ENCODE data around the gene CERS3.

The CERS3 gene

GRCh38 chr15:100516643-100517512 is 11.9 kb downstream of the CERS3 start:
- no peaks in the 10 kb centered on the region for H3K36me3 ChIP-seq (ENCODE audit: control insufficient read depth in 5 of 5, insufficient read depth in 5 of 5, low read length in 5 of 5)
- H3K27ac ChIP-seq (ENCODE audit: low read depth, low read length) = no peak overlapping the region
- H3K9me3 ChIP-seq (ENCODE audit: control insufficient read depth in 5 of 5, low read length in 5 of 5) = no peaks in the 10 kb centered on the region
- no peak overlapping the region for H3K4me3 ChIP-seq (ENCODE audit: low read depth in 1 of 5, low read length in 5 of 5)
- H3K4me1 ChIP-seq (ENCODE audit: control insufficient read depth in 5 of 5, insufficient read depth in 5 of 5, low read length in 5 of 5) = peaks cover 0 to 12% (median 0%) of the 10 kb centered on the region in 5 donors
- H3K27me3 ChIP-seq (ENCODE audit: control insufficient read depth in 5 of 5, insufficient read depth in 4 of 5, low read length in 5 of 5) = peaks cover 0 to 9% (median 0%) of the 10 kb centered on the region in 5 donors
- no peak overlapping the region for H3K9ac ChIP-seq (ENCODE audit: low read length in 5 of 5)

- Histone ChIP-seq H3K9me3 (ENCODE audit: control insufficient read depth in 5 of 5, low read length in 5 of 5) (no peaks in the 10 kb centered on the region), H3K4me3 (ENCODE audit: low read depth in 1 of 5, low read length in 5 of 5) (no peak overlapping the region), H3K36me3 (ENCODE audit: control insufficient read depth in 5 of 5, insufficient read depth in 5 of 5, low read length in 5 of 5) (no peaks in the 10 kb centered on the region), H3K9ac (ENCODE audit: low read length in 5 of 5) (no peak overlapping the region), H3K27ac (ENCODE audit: low read depth, low read length) (no peak overlapping the region), H3K27me3 (ENCODE audit: control insufficient read depth in 5 of 5, insufficient read depth in 4 of 5, low read length in 5 of 5) (peaks cover 0 to 9% (median 0%) of the 10 kb centered on the region in 5 donors), H3K4me1 (ENCODE audit: control insufficient read depth in 5 of 5, insufficient read depth in 5 of 5, low read length in 5 of 5) (peaks cover 0 to 9% (median 0%) of the 10 kb centered on the region in 5 donors)
Measured at GRCh38 chr15:100515758-100516157, 13.0 kb downstream of the CERS3 start.

DNA sequence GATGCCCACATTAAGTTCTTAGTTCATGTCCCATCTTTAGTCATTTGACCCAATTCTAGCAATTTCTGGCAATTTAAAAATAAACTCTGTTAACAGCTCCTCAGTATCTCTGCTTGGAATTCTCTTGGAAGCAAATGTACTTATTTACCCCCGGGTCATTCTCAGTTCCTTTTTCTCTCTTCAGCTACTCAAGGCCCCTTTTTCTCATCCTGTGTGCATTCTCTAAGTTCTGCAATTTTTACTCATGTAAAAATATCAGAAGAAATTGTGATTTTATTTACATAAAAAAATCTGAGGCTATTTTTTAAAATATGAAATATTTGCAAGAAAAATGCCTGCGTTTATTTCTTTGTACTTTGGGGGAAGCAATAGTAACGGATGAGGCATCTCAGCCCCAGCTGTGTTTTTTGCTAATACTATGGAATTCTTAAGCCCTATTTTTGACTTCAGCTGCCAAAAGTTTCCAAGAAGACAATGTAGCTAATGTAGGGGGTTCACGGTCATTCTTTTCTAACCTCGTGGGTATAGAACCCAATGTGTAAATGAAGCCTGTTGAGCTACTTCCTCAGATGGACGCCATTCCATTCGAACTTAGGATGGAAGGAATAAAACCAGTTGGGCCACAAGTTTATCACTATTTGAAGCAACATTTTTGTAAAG is 20.0 kb downstream of the CERS3 start:
- H3K27me3 ChIP-seq (ENCODE audit: control insufficient read depth in 5 of 5, insufficient read depth in 4 of 5, low read length in 5 of 5) = peaks cover 0 to 8% (median 0%) of the 10 kb centered on the region in 5 donors
- H3K4me3 ChIP-seq (ENCODE audit: low read depth in 1 of 5, low read length in 5 of 5) = no peak overlapping the region
- peaks cover 0 to under 1% (median 0%) of the 10 kb centered on the region in 5 donors for H3K4me1 ChIP-seq (ENCODE audit: control insufficient read depth in 5 of 5, insufficient read depth in 5 of 5, low read length in 5 of 5)
- no peaks in the 10 kb centered on the region for H3K36me3 ChIP-seq (ENCODE audit: control insufficient read depth in 5 of 5, insufficient read depth in 5 of 5, low read length in 5 of 5)
- no peak overlapping the region for H3K9ac ChIP-seq (ENCODE audit: low read length in 5 of 5)
- H3K9me3 ChIP-seq (ENCODE audit: control insufficient read depth in 5 of 5, low read length in 5 of 5) = peaks cover 0 to 3% (median 0%) of the 10 kb centered on the region in 5 donors
- no peak overlapping the region for H3K27ac ChIP-seq (ENCODE audit: low read depth, low read length)

DNA sequence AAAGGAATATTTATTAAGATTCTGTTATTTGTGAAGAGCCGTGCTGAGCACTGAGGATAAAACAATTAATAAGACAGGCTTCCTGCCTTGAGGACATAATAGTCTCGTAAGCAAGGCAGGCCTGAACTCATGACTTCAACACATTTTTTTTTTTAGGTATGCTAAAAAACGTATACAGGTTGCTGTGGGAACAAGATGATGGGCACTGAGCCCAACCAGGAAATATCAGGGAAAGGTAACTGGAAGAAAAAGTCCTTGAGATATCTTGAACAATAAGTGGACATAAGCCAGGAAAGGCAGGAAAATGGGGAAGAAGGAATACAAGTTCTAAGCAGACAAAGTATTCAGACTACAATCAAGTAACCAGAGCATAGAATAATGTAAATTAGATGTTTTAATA is 26.1 kb downstream of the CERS3 start:
- Histone ChIP-seq H3K27me3 (ENCODE audit: control insufficient read depth in 5 of 5, insufficient read depth in 4 of 5, low read length in 5 of 5) (no peaks in the 10 kb centered on the region), H3K9ac (ENCODE audit: low read length in 5 of 5) (no peak overlapping the region), H3K9me3 (ENCODE audit: control insufficient read depth in 5 of 5, low read length in 5 of 5) (peaks cover 0 to 2% (median 0%) of the 10 kb centered on the region in 5 donors), H3K4me3 (ENCODE audit: low read depth in 1 of 5, low read length in 5 of 5) (no peak overlapping the region), H3K27ac (ENCODE audit: low read depth, low read length) (no peak overlapping the region), H3K4me1 (ENCODE audit: control insufficient read depth in 5 of 5, insufficient read depth in 5 of 5, low read length in 5 of 5) (peaks cover 0 to 8% (median 0%) of the 10 kb centered on the region in 5 donors), H3K36me3 (ENCODE audit: control insufficient read depth in 5 of 5, insufficient read depth in 5 of 5, low read length in 5 of 5) (no peaks in the 10 kb centered on the region)

DNA sequence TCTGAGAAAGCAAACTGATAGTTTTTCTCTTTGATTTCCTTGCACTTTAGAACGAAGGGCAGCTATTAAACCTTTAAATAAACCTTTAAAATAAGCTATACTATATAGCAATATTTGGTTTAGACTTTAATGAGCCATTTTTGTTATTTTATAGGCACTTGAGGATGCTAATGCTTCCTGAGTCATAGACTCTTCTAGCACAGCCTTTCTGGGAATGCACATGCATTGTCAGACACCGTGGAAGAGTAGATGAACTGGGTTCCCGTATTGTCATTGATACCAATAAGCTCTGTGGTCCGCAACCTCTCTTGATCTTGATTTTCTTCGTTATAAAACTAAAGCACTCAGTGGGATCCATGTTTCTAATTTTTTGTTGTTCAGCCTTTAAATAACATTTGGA is 27.6 kb downstream of the CERS3 start:
- Histone ChIP-seq H3K4me3 (ENCODE audit: low read depth in 1 of 5, low read length in 5 of 5) (no peak overlapping the region), H3K9me3 (ENCODE audit: control insufficient read depth in 5 of 5, low read length in 5 of 5) (no peaks in the 10 kb centered on the region), H3K27ac (ENCODE audit: low read depth, low read length) (no peak overlapping the region), H3K4me1 (ENCODE audit: control insufficient read depth in 5 of 5, insufficient read depth in 5 of 5, low read length in 5 of 5) (peaks cover 0 to 8% (median 0%) of the 10 kb centered on the region in 5 donors), H3K27me3 (ENCODE audit: control insufficient read depth in 5 of 5, insufficient read depth in 4 of 5, low read length in 5 of 5) (no peaks in the 10 kb centered on the region), H3K9ac (ENCODE audit: low read length in 5 of 5) (no peak overlapping the region), H3K36me3 (ENCODE audit: control insufficient read depth in 5 of 5, insufficient read depth in 5 of 5, low read length in 5 of 5) (no peaks in the 10 kb centered on the region)

DNA sequence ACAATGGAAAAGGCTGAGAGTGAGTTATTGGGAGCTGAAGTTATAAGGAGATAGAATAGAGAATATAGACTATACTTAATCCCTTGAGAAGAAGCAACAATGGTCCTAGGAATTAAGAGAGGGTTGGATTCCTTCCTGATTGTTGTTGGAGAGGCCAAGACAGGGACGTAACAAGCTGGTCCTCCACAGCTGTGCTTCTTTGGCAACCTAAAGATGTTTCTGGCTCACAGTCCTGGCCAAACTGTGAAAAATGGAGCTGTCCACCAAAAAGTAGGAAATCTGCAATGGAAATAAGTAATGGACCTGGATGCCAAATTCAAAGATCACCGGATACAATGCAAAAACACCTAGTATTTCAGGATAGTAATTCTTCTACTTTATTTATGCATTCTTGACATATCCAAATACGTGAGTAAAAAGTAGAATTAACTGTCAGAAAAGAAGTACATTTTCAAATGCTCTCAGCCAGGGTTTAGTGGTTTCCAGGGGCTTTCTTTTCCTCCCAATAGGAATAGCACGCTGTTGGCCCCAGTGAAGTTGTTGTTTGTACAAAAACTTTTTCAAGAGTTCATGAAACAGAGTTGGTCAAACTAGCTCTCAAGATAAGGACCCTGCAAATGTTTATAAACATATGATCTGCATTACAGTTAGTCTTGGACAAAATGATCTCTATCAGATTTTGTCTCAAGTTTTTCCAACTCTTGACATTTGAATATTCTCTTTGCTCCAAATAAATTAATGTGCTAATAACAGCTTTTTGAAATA is 28.3 kb downstream of the CERS3 start:
- H3K36me3 ChIP-seq (ENCODE audit: control insufficient read depth in 5 of 5, insufficient read depth in 5 of 5, low read length in 5 of 5) = no peaks in the 10 kb centered on the region
- peaks cover 0 to 8% (median 0%) of the 10 kb centered on the region in 5 donors for H3K4me1 ChIP-seq (ENCODE audit: control insufficient read depth in 5 of 5, insufficient read depth in 5 of 5, low read length in 5 of 5)
- H3K27me3 ChIP-seq (ENCODE audit: control insufficient read depth in 5 of 5, insufficient read depth in 4 of 5, low read length in 5 of 5) = no peaks in the 10 kb centered on the region
- no peaks in the 10 kb centered on the region for H3K9me3 ChIP-seq (ENCODE audit: control insufficient read depth in 5 of 5, low read length in 5 of 5)
- no peak overlapping the region for H3K27ac ChIP-seq (ENCODE audit: low read depth, low read length)
- no peak overlapping the region for H3K4me3 ChIP-seq (ENCODE audit: low read depth in 1 of 5, low read length in 5 of 5)
- H3K9ac ChIP-seq (ENCODE audit: low read length in 5 of 5) = no peak overlapping the region

GRCh38 chr15:100495861-100496260 is 32.9 kb downstream of the CERS3 start:
- Histone ChIP-seq H3K36me3 (ENCODE audit: control insufficient read depth in 5 of 5, insufficient read depth in 5 of 5, low read length in 5 of 5) (no peaks in the 10 kb centered on the region), H3K27me3 (ENCODE audit: control insufficient read depth in 5 of 5, insufficient read depth in 4 of 5, low read length in 5 of 5) (no peaks in the 10 kb centered on the region), H3K9ac (ENCODE audit: low read length in 5 of 5) (no peak overlapping the region), H3K9me3 (ENCODE audit: control insufficient read depth in 5 of 5, low read length in 5 of 5) (no peaks in the 10 kb centered on the region), H3K4me3 (ENCODE audit: low read depth in 1 of 5, low read length in 5 of 5) (no peak overlapping the region), H3K27ac (ENCODE audit: low read depth, low read length) (no peak overlapping the region), H3K4me1 (ENCODE audit: control insufficient read depth in 5 of 5, insufficient read depth in 5 of 5, low read length in 5 of 5) (no peaks in the 10 kb centered on the region)

GRCh38 chr15:100493213-100493612 is 35.5 kb downstream of the CERS3 start:
- no peaks in the 10 kb centered on the region for H3K4me1 ChIP-seq (ENCODE audit: control insufficient read depth in 5 of 5, insufficient read depth in 5 of 5, low read length in 5 of 5)
- H3K9me3 ChIP-seq (ENCODE audit: control insufficient read depth in 5 of 5, low read length in 5 of 5) = no peaks in the 10 kb centered on the region
- H3K27ac ChIP-seq (ENCODE audit: low read depth, low read length) = no peak overlapping the region
- no peaks in the 10 kb centered on the region for H3K27me3 ChIP-seq (ENCODE audit: control insufficient read depth in 5 of 5, insufficient read depth in 4 of 5, low read length in 5 of 5)
- H3K36me3 ChIP-seq (ENCODE audit: control insufficient read depth in 5 of 5, insufficient read depth in 5 of 5, low read length in 5 of 5) = no peaks in the 10 kb centered on the region
- H3K9ac ChIP-seq (ENCODE audit: low read length in 5 of 5) = no peak overlapping the region
- no peak overlapping the region for H3K4me3 ChIP-seq (ENCODE audit: low read depth in 1 of 5, low read length in 5 of 5)

DNA sequence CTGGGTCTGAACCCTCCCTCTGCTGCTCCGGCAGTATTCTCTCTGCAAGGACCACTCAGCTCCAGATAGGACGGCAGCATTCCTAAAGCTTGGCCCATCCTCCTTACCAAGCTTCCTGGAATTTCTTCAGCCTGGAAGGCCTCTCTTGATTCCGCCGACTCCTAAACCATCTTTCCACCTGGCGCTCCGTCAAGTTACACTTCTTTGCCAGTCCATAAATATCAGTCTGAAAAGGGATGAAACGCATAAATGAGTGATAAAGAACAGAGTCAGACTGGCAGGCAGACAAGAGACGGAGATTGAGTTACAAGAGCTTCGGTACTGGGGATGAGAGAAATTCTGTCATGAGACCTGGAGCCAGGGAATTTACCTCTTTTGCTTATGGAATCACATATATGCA is 44.3 kb downstream of the CERS3 start:
- H3K9me3 ChIP-seq (ENCODE audit: control insufficient read depth in 5 of 5, low read length in 5 of 5) = peaks cover 0 to 2% (median under 1%) of the 10 kb centered on the region in 5 donors
- H3K9ac ChIP-seq (ENCODE audit: low read length in 5 of 5) = no peak overlapping the region
- no peaks in the 10 kb centered on the region for H3K36me3 ChIP-seq (ENCODE audit: control insufficient read depth in 5 of 5, insufficient read depth in 5 of 5, low read length in 5 of 5)
- H3K4me1 ChIP-seq (ENCODE audit: control insufficient read depth in 5 of 5, insufficient read depth in 5 of 5, low read length in 5 of 5) = peaks cover 0 to 5% (median 0%) of the 10 kb centered on the region in 5 donors
- no peak overlapping the region for H3K4me3 ChIP-seq (ENCODE audit: low read depth in 1 of 5, low read length in 5 of 5)
- H3K27me3 ChIP-seq (ENCODE audit: control insufficient read depth in 5 of 5, insufficient read depth in 4 of 5, low read length in 5 of 5) = no peaks in the 10 kb centered on the region
- no peak overlapping the region for H3K27ac ChIP-seq (ENCODE audit: low read depth, low read length)
